Measurements from ENCODE around the gene FN3KRP. TPM values are rescaled to one million over a fixed set of nuclear protein-coding genes. Genes with fewer than 3 reads are reported as not detected.

Gene FN3KRP
- total RNA-seq, 1 experiment from 2014 or later: 19.7 TPM

- Mint-ChIP-seq H3K4me1 (0 out of 2 replicates have a peak, but pooled peaks cover 2% of the 10 kb centered on the region), H3K4me3 (no peak overlapping the region), H3K27ac (no peak overlapping the region), H3K27me3 (ENCODE audit: low read depth) (no peaks in the 10 kb centered on the region), H3K36me3 (peaks cover 46% of the 10 kb centered on the region), H3K9me3 (no peaks in the 10 kb centered on the region)
- TF ChIP-seq HMGA2 (CRISPR knock-in tag; IDR thresholded peaks at IDR 0.05) (no peak), FOXK1 (CRISPR knock-in tag; IDR thresholded peaks at IDR 0.05) (no peak), GABPB1 (CRISPR knock-in tag; IDR thresholded peaks at IDR 0.05) (no peak), FOXP4 (CRISPR knock-in tag; IDR thresholded peaks at IDR 0.05) (no peak), ATF6 (CRISPR knock-in tag; IDR thresholded peaks at IDR 0.05) (no peak), MXD4 (CRISPR knock-in tag; IDR thresholded peaks at IDR 0.05; ENCODE audit: borderline replicate concordance) (no peak), PREB (CRISPR knock-in tag; IDR thresholded peaks at IDR 0.05; ENCODE audit: borderline replicate concordance) (no peak), NFATC4 (CRISPR knock-in tag; IDR thresholded peaks at IDR 0.05) (no peak), NR2C2 (CRISPR knock-in tag; IDR thresholded peaks at IDR 0.05) (no peak), CREM (CRISPR knock-in tag; IDR thresholded peaks at IDR 0.05) (no peak), ATF2 (CRISPR knock-in tag; IDR thresholded peaks at IDR 0.05; ENCODE audit: borderline replicate concordance, low read depth) (no peak), NFYB (CRISPR knock-in tag; conservative IDR thresholded peaks at IDR 0.05; ENCODE audit: low read depth) (no peak), ZNF423 (CRISPR knock-in tag; IDR thresholded peaks at IDR 0.05) (no peak)
- no peak for ATAC-seq
- ChIA-PET POLR2A (no interaction called here), CTCF (interaction anchor here (1.9 kb wide), 1 partner anchor 108 kb away, joined by 7 read pairs; no protein-coding TSS in a partner anchor)
- DNase-seq (ENCODE audit: low spot score): no peak
These were observed 59.9 kb downstream of the FN3KRP start for GRCh38 chr17:82776454-82776853.

Small RNA genes lying within 50 kb of the gene (microRNA-seq; reads per million reads assigned to microRNA genes)
- gene MIR4525 (ENCODE audit: borderline number of aligned reads): 1.7 reads per million

Other genes with a start within 250 kb of the FN3KRP start
- gene FOXK2, start 197.0 kb upstream of the FN3KRP start, total RNA-seq (2021): 57.7 to 65.7 TPM (median 62.7 TPM) in 3 replicates
- 87.1 to 96.5 TPM (median 89.1 TPM) in 3 replicates for gene WDR45B, start 68.3 kb upstream of the FN3KRP start, total RNA-seq (2021)
- gene RAB40B, start 18.0 kb upstream of the FN3KRP start, total RNA-seq (2021): 2.7 to 4.4 TPM (median 3.1 TPM) in 3 replicates
- 19.3 to 23.6 TPM (median 21.2 TPM) in 3 replicates for gene FN3K, start 18.9 kb downstream of the FN3KRP start, total RNA-seq (2021)
- 170 to 176 TPM (median 173 TPM) in 3 replicates for gene TBCD, start 35.4 kb downstream of the FN3KRP start, total RNA-seq (2021)
- gene ZNF750, start 123.3 kb downstream of the FN3KRP start, total RNA-seq (2021): 0.04 to 0.07 TPM in 2 of 3 replicates, not detected in the other

Data from WTC11 (cell line).